NCI-H1048 (cell line): ENCODE measurements around the gene ROBO2.

ENCODE experiments used
- DNase-seq: peaks from one replicate; lab custom pipeline; 2025; lab: John Stamatoyannopoulos, UW

The ROBO2 gene

GRCh38 chr3:77189258-77189657 is 149.4 kb downstream of the ROBO2 start:
- DNase-seq: no peak

GRCh38 chr3:77189684-77190083 is 149.8 kb downstream of the ROBO2 start:
- no peak for DNase-seq

- DNase-seq: no peak
Measured at GRCh38 chr3:77190374-77190773, 150.5 kb downstream of the ROBO2 start.

GRCh38 chr3:77191014-77191413 is 151.1 kb downstream of the ROBO2 start:
- no peak for DNase-seq

- no peak for DNase-seq
Measured at GRCh38 chr3:77191640-77192039, 151.7 kb downstream of the ROBO2 start.

- no peak for DNase-seq
Measured at GRCh38 chr3:77195766-77196545, 156.1 kb downstream of the ROBO2 start.

GRCh38 chr3:77197408-77197807 is 157.5 kb downstream of the ROBO2 start:
- DNase-seq: no peak

GRCh38 chr3:77203851-77204250 is 164.0 kb downstream of the ROBO2 start:
- DNase-seq: no peak

GRCh38 chr3:77204788-77205187 is 164.9 kb downstream of the ROBO2 start:
- DNase-seq: no peak

- DNase-seq: no peak
Measured at GRCh38 chr3:77207753-77208152, 167.9 kb downstream of the ROBO2 start.

GRCh38 chr3:77222701-77223100 is 182.8 kb downstream of the ROBO2 start:
- DNase-seq: no peak

- no peak for DNase-seq
Measured at GRCh38 chr3:77227567-77227966, 187.7 kb downstream of the ROBO2 start.

- DNase-seq: no peak
Measured at GRCh38 chr3:77232557-77232956, 192.7 kb downstream of the ROBO2 start.

GRCh38 chr3:77234004-77234403 is 194.1 kb downstream of the ROBO2 start:
- DNase-seq: no peak

- no peak for DNase-seq
Measured at GRCh38 chr3:77236118-77236517, 196.2 kb downstream of the ROBO2 start.

- DNase-seq: no peak
Measured at GRCh38 chr3:77240072-77240650, 200.3 kb downstream of the ROBO2 start.

- no peak for DNase-seq
Measured at GRCh38 chr3:77242371-77242770, 202.5 kb downstream of the ROBO2 start.

- no peak for DNase-seq
Measured at GRCh38 chr3:77244981-77245380, 205.1 kb downstream of the ROBO2 start.

- no peak for DNase-seq
Measured at GRCh38 chr3:77247061-77247460, 207.2 kb downstream of the ROBO2 start.

GRCh38 chr3:77247817-77248216 is 207.9 kb downstream of the ROBO2 start:
- DNase-seq: no peak

GRCh38 chr3:77248420-77248819 is 208.5 kb downstream of the ROBO2 start:
- DNase-seq: no peak

GRCh38 chr3:77251136-77251535 is 211.2 kb downstream of the ROBO2 start:
- no peak for DNase-seq

GRCh38 chr3:77254967-77255831 is 215.3 kb downstream of the ROBO2 start:
- DNase-seq: peak; percentile 42
